Gastrocnemius medialis (tissue), 4 donors: ENCODE measurements around the gene SERPINB10. TPM values are rescaled to one million over a fixed set of nuclear protein-coding genes. Genes with fewer than 3 reads are reported as not detected.
A peak's percentile ranks its signal among the peaks of the same experiment; 100 is the strongest.

Experiments
- ATAC-seq, 2 donors: fragments of 150-250 bp; one replicate each; pipeline ENCODE4 v1.9.1; 2016
- DNase-seq, 2 donors: peaks; one replicate each; pipeline ENCODE4 v3.0.0-alpha.2; 2019
- H3K27ac ChIP-seq, 4 donors: fragments of 200-600 bp; sonication (generic); 1 replicate in 1 of 4; 2 replicates in 3 of 4; pipeline ENCODE4 v1.5.1; 2016 to 2018; ENCODE audit warnings: mild to moderate bottlenecking in 2 of 4, moderate library complexity in 1 of 4
- H3K27me3 ChIP-seq, 3 donors: fragments of 200-600 bp; sonication (generic) in 2 of 3; 1 replicate in 1 of 3; 2 replicates in 2 of 3; pipeline versions ENCODE4 v1.5.1 to v1.6.0; 2016 to 2019; ENCODE audit warnings: mild to moderate bottlenecking in 1 of 3, moderate library complexity in 1 of 3
- H3K36me3 ChIP-seq, 2 donors: fragments of 200-600 bp; sonication (generic) in 1 of 2; one replicate each; pipeline ENCODE4 v1.5.1; 2017 to 2018
- H3K4me1 ChIP-seq, 2 donors: fragments of 200-600 bp; sonication (generic) in 1 of 2; one replicate each; pipeline ENCODE4 v1.5.1; 2016 to 2017; ENCODE audit warnings: mild to moderate bottlenecking in 2 of 2
- H3K4me3 ChIP-seq, 4 donors: fragments of 200-600 bp; sonication (generic) in 3 of 4; 1 replicate in 1 of 4; 2 replicates in 3 of 4; pipeline ENCODE4 v1.5.1; 2016 to 2019; ENCODE audit warnings: mild to moderate bottlenecking in 2 of 4
- H3K9me3 ChIP-seq, 3 donors: fragments of 200-600 bp; sonication (generic) in 2 of 3; 1 replicate in 1 of 3; 2 replicates in 2 of 3; pipeline ENCODE4 v1.5.1; 2016 to 2019
- POLR2A ChIP-seq, 2 donors: fragments of 450-650 bp; IDR thresholded peaks; one replicate each; pipeline ENCODE4 v1.6.1; 2017; ENCODE audit warnings: antibody characterized with exemption in 2 of 2, mild to moderate bottlenecking in 2 of 2, moderate library complexity in 2 of 2
- in situ Hi-C, 4 donors: fragments of 200-750 bp; cut with MboI; loops; one replicate each; pipeline versions ENCODE4 v1.15.0 to v1.8.0; 2017; ENCODE audit warnings: low sequenced_read_pairs in 4 of 4
- intact Hi-C: fragments of 100-400 bp; cut with DNase I; formaldehyde crosslinking; loops from one replicate; pipeline ENCODE4 v1.15.1; 2023; ENCODE audit warnings: low total_unique reads
- total RNA-seq, 4 donors: library from RNA; depleted of rRNA; stranded (reverse); fragments of >200 nt; gene quantifications; one replicate each; pipeline versions ENCODE4 v1.1.0 to v1.2.3, GENCODE V29; 2016
- TF ChIP-seq, protein P1 (sequence below), 5 experiments: fragments of 450-650 bp in 3 of 5; fragments of 200-600 bp in 2 of 5; sonication (generic) in 2 of 5; IDR thresholded peaks in 4 of 5; conservative IDR thresholded peaks in 1 of 5; 1 replicate in 4 of 5; 2 replicates in 1 of 5; pipeline ENCODE4 v1.5.1; 2016 to 2019; ENCODE audit warnings: antibody characterized with exemption in 5 of 5, mild to moderate bottlenecking in 3 of 5, moderate library complexity in 3 of 5

The SERPINB10 gene
- total RNA-seq, 4 donors from 2014 or later = not detected

DNA sequence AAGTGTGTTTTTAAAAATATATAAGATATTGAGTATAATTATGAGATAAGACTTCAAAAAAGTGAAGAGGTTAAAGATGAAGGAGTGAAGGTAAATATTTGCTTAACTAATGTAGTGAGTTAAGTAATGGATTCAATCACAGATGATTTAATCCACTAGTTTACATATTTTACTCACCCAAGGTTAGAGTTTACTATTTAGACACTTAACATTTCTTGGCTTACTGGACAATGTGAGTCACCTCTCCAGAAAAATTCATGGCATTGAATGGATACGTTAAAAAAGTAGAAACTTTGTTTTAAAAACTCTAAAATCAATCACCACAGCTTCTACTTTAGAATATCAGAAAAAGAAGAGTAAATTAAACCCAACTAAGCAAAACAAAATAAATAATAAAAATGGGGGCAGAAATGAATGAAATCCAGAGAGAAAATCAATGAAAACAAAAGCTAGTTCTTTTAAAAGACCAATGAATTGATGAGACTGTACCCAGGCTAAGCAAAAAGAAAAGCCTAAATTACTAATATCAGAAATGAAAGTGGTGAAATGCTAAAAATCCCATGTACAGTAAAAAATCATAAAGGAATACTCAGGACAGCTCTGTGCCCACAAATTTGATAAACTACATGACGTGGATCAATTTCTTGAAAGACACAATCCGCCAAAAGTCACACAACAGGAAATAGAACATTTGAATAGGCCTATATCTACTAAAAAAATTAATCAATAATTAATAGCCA is 39.5 kb downstream of the SERPINB10 start:
- H3K27me3 ChIP-seq = peaks cover 0 to 10% (median 10%) of the 10 kb centered on the region in 3 donors
- no peak for ATAC-seq
- H3K9me3 ChIP-seq = no peaks in the 10 kb centered on the region
- intact Hi-C loops = no loop called here
- in situ Hi-C loops = loop anchor here in 1 of 4 donors (25.0 kb wide), 1 partner anchor 110 kb away; no protein-coding TSS in a partner anchor
- TF ChIP-seq POLR2A (IDR thresholded peaks at IDR 0.05) = no peak
- TF ChIP-seq, protein P1, sequence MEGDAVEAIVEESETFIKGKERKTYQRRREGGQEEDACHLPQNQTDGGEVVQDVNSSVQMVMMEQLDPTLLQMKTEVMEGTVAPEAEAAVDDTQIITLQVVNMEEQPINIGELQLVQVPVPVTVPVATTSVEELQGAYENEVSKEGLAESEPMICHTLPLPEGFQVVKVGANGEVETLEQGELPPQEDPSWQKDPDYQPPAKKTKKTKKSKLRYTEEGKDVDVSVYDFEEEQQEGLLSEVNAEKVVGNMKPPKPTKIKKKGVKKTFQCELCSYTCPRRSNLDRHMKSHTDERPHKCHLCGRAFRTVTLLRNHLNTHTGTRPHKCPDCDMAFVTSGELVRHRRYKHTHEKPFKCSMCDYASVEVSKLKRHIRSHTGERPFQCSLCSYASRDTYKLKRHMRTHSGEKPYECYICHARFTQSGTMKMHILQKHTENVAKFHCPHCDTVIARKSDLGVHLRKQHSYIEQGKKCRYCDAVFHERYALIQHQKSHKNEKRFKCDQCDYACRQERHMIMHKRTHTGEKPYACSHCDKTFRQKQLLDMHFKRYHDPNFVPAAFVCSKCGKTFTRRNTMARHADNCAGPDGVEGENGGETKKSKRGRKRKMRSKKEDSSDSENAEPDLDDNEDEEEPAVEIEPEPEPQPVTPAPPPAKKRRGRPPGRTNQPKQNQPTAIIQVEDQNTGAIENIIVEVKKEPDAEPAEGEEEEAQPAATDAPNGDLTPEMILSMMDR (IDR thresholded peaks at IDR 0.05 in 4 of 5, conservative IDR thresholded peaks at IDR 0.05 in 1 of 5) = no peak
- H3K36me3 ChIP-seq = no peaks in the 10 kb centered on the region
- H3K4me3 ChIP-seq = no peak overlapping the region
- H3K4me1 ChIP-seq = no peaks in the 10 kb centered on the region
- DNase-seq = no peak
- H3K27ac ChIP-seq = no peak overlapping the region

DNA sequence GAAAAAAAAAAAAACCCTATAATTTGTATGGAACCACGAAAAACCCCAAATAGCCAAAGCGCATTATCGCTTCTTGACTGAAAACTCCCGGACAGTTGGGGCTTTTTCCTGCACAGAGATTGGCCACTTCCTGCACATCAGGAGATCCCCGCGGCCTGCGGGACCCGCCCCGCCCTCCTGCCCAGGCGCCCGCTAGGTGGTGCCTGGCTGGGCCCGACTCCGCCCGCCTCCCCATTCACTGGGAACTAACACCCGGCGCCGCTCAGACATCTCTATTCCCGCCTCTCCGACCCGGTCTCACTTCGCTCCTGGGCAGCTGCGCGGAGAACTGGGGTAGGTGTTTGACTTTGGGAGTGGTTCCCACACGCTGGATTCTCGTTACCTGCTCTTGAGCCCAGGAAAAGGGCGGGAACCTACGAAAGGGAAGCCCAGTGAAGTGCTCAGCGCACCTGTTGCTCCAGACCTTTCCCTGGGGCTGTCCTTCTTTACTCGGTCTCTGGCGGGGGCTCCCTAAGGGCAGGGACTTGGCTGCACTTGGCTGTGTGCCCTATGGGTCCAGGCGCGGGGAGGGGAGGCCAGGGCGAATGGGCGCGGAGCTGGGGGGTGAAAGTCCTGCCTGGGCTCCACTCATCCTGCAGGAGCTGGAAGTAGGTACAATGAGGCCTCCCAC is 41.4 kb downstream of the SERPINB10 start, which contains the start of gene HMSD:
HMSD (plus strand) TSS at position 234 of the 670 bp plus-strand sequence. CDS start 4,155 bp downstream, outside the sequence.
- Histone ChIP-seq H3K4me1 (no peaks in the 10 kb centered on the region), H3K4me3 (peak within 1 kb of the TSS; percentile 25 to 41 (median 30)), H3K9me3 (no peaks in the 10 kb centered on the region), H3K36me3 (no peaks in the 10 kb centered on the region), H3K27ac (no peak within 1 kb of the TSS), H3K27me3 (peaks cover 0 to 10% (median 10%) of the 10 kb centered on the region in 3 donors)
- no peak for ATAC-seq
- in situ Hi-C loops = loop anchor here in 1 of 4 donors (25.0 kb wide), 1 partner anchor 112 kb away; no protein-coding TSS in a partner anchor
- intact Hi-C loops = no loop called here
- TF ChIP-seq POLR2A (IDR thresholded peaks at IDR 0.05) = no peak
- TF ChIP-seq, protein P1 (IDR thresholded peaks at IDR 0.05 in 4 of 5, conservative IDR thresholded peaks at IDR 0.05 in 1 of 5) = peak in 1 of 5 experiments; percentile 32
- DNase-seq = no peak

DNA sequence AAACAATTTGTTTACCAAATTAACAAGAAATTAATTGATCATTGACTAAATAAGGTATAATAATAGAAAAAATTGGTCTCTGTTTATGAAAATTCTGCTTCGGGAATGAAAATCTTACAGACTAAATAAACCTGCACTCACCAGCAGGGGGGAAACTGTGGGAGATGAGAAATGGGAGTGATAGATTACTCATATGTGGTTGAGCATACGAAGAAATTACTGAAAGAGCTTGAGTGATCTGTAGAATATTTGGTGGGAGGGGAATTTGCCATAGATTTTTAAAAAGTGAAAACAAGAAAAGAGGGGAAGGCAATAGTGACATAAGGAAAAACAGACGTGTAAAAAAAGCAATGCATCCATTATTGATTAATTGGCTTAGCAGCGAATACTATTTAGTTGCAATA is 43.5 kb downstream of the SERPINB10 start:
- intact Hi-C loops (no loop called here), in situ Hi-C loops (no loop called here)
- DNase-seq = no peak
- TF ChIP-seq POLR2A (IDR thresholded peaks at IDR 0.05) = no peak
- TF ChIP-seq, protein P1 (IDR thresholded peaks at IDR 0.05 in 4 of 5, conservative IDR thresholded peaks at IDR 0.05 in 1 of 5) = no peak
- H3K27ac ChIP-seq = no peak overlapping the region
- ATAC-seq = no peak
- H3K36me3 ChIP-seq = no peaks in the 10 kb centered on the region
- H3K9me3 ChIP-seq = no peaks in the 10 kb centered on the region
- no peaks in the 10 kb centered on the region for H3K4me1 ChIP-seq
- peaks cover 0 to 6% (median 4%) of the 10 kb centered on the region in 3 donors for H3K27me3 ChIP-seq
- no peak overlapping the region for H3K4me3 ChIP-seq

DNA sequence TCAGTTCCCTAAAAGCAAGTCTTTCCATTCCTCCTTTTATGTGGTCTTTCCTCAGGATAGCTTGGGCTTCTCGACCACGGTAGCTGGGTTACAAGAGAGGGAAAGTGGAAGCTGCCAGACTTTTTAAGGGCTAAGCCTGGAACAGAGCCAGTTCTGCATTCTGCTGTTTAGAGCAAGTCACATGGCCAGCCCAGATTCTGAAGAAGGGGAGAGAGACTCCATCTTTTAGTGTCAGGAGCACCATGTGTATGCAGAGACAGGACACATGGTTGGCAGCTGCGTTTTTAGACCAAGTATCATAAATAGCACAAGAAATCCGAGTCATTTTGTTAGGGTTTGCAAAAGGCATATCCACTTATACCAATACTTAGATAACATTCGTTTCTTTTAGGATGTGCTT is 46.1 kb downstream of the SERPINB10 start:
- H3K9me3 ChIP-seq = no peaks in the 10 kb centered on the region
- H3K4me3 ChIP-seq = no peak overlapping the region
- ATAC-seq = no peak
- H3K36me3 ChIP-seq = no peaks in the 10 kb centered on the region
- H3K4me1 ChIP-seq = no peaks in the 10 kb centered on the region
- no peak for DNase-seq
- peaks cover 0 to 4% (median 3%) of the 10 kb centered on the region in 3 donors for H3K27me3 ChIP-seq
- in situ Hi-C loops = no loop called here
- intact Hi-C loops = no loop called here
- H3K27ac ChIP-seq = no peak overlapping the region
- TF ChIP-seq POLR2A (IDR thresholded peaks at IDR 0.05) = no peak
- TF ChIP-seq, protein P1 (IDR thresholded peaks at IDR 0.05 in 4 of 5, conservative IDR thresholded peaks at IDR 0.05 in 1 of 5) = no peak
